B cell (primary cell): ENCODE data around the gene ACSF2. TPM values are rescaled to one million over a fixed set of nuclear protein-coding genes. Genes with fewer than 3 reads are reported as not detected.

ENCODE experiments used
- ATAC-seq: fragments of 200-7000 bp; cut with Tn5 transposase; one replicate; pipeline ENCODE4 v1.10.0; 2021; ENCODE audit warnings: low read depth, mild to moderate bottlenecking, moderate number of reproducible peaks, moderate library complexity
- CTCF ChIA-PET: fragments of 350-600 bp; sonication (Branson Sonifier 250); formaldehyde crosslinking; loops from one replicate; lab custom pipeline; 2021; ENCODE audit warnings: antibody characterized with exemption, inconsistent platforms; lab: Charles Lee
- POLR2A ChIA-PET: fragments of 350-600 bp; sonication (Branson Sonifier 250); formaldehyde crosslinking; loops from one replicate; lab custom pipeline; 2021; ENCODE audit warnings: antibody characterized with exemption; lab: Charles Lee
- DNase-seq: peaks from one replicate; pipeline ENCODE4 v3.0.0; 2013
- H2AFZ ChIP-seq: 2 replicates; pipeline ENCODE4 v1.6.1; 2012; ENCODE audit warnings: mild to moderate bottlenecking, low read depth, low read length; ENCODE audit not compliant: insufficient read depth, poor library complexity, severe bottlenecking
- H3K27ac ChIP-seq, 2 donors: 1 replicate in 1 of 2; 2 replicates in 1 of 2; pipeline ENCODE4 v1.5.1; 2012 to 2013; ENCODE audit warnings: low read length in 2 of 2, mild to moderate bottlenecking in 2 of 2, moderate library complexity in 1 of 2
- H3K27me3 ChIP-seq, 4 experiments: fragments of 200-600 bp in 1 of 4; sonication (generic) in 1 of 4; replicated peaks in 1 of 4; 1 replicate in 2 of 4; 2 replicates in 2 of 4; pipeline versions ENCODE4 v1.6.1 to v1.7.0; 2013 to 2016; ENCODE audit warnings: low read length in 3 of 4, mild to moderate bottlenecking in 2 of 4, mixed read lengths in 1 of 4, moderate library complexity in 1 of 4; ENCODE audit not compliant: insufficient read depth in 4 of 4, control insufficient read depth in 3 of 4; ENCODE audit errors: control extremely low read depth in 1 of 4
- H3K36me3 ChIP-seq, 2 experiments: replicated peaks in 1 of 2; 1 replicate in 1 of 2; 2 replicates in 1 of 2; pipeline versions ENCODE4 v1.6.1 to v1.7.1; 2013; ENCODE audit warnings: low read length in 1 of 2; ENCODE audit not compliant: insufficient read depth in 2 of 2, control insufficient read depth in 1 of 2; ENCODE audit errors: control extremely low read depth in 1 of 2, extremely low read depth in 1 of 2
- H3K4me1 ChIP-seq, 2 donors: fragments of 200-600 bp in 1 of 2; sonication (generic) in 1 of 2; 1 replicate in 1 of 2; 2 replicates in 1 of 2; pipeline versions ENCODE4 v1.5.1 to v1.6.1; 2013 to 2017; ENCODE audit warnings: low read length in 2 of 2; ENCODE audit not compliant: control insufficient read depth in 2 of 2, insufficient read depth in 2 of 2
- H3K4me2 ChIP-seq: replicated peaks from 2 replicates; pipeline ENCODE3; 2012; ENCODE audit warnings: mild to moderate bottlenecking, low read depth, low read length; ENCODE audit not compliant: poor library complexity, severe bottlenecking
- H3K4me3 ChIP-seq, 5 experiments: fragments of 200-600 bp in 1 of 5; sonication (generic) in 1 of 5; 1 replicate in 3 of 5; 2 replicates in 2 of 5; pipeline versions ENCODE4 v1.5.1 to v1.7.0; 2011 to 2016; ENCODE audit warnings: low read length in 4 of 5, mild to moderate bottlenecking in 4 of 5, low read depth in 2 of 5, control low read depth in 1 of 5, moderate library complexity in 1 of 5; ENCODE audit not compliant: insufficient read depth in 1 of 5; ENCODE audit errors: control extremely low read depth in 1 of 5, extremely low read depth in 1 of 5
- H3K79me2 ChIP-seq: fragments of 200-600 bp; sonication (generic); one replicate; pipeline ENCODE4 v1.6.0; 2016; ENCODE audit warnings: low read length; ENCODE audit not compliant: control insufficient read depth, insufficient read depth
- H3K9ac ChIP-seq: fragments of 200-600 bp; sonication (generic); 2 replicates; pipeline ENCODE4 v1.6.1; 2017; ENCODE audit warnings: mild to moderate bottlenecking, low read length, moderate library complexity
- H3K9me3 ChIP-seq, 3 donors: one replicate each; pipeline versions ENCODE4 v1.6.1 to v1.7.1; 2013; ENCODE audit warnings: low read length in 2 of 3; ENCODE audit not compliant: control insufficient read depth in 2 of 3, insufficient read depth in 1 of 3; ENCODE audit errors: control extremely low read depth in 1 of 3
- H4K20me1 ChIP-seq: 2 replicates; pipeline ENCODE4 v1.6.0; 2012; ENCODE audit warnings: mild to moderate bottlenecking, low read length; ENCODE audit not compliant: insufficient read depth, control insufficient read depth, poor library complexity, severe bottlenecking
- H3K27ac Mint-ChIP-seq: one replicate; pipeline ENCODE4 v1.8.0; 2021; ENCODE audit warnings: mixed read lengths
- H3K27me3 Mint-ChIP-seq: one replicate; pipeline ENCODE4 v1.8.0; 2021; ENCODE audit warnings: mixed read lengths
- H3K4me1 Mint-ChIP-seq: one replicate; pipeline ENCODE4 v1.8.0; 2021; ENCODE audit warnings: mixed read lengths
- H3K4me3 Mint-ChIP-seq: one replicate; pipeline ENCODE4 v1.8.0; 2021; ENCODE audit warnings: mixed read lengths
- H3K9me3 Mint-ChIP-seq: one replicate; pipeline ENCODE4 v1.8.0; 2022; ENCODE audit warnings: mixed read lengths; ENCODE audit not compliant: insufficient read depth
- EZH2 ChIP-seq: IDR thresholded peaks from 2 replicates; pipeline ENCODE4 v1.6.1; 2012; ENCODE audit warnings: borderline replicate concordance, low read depth, mild to moderate bottlenecking, moderate library complexity, low read length; ENCODE audit not compliant: insufficient read depth, poor library complexity, severe bottlenecking
- WGBS: methylation state at CpG from one replicate; pipeline ENCODE4 v1.1.5; 2013; ENCODE audit warnings: missing lambda C conversion rate; ENCODE audit not compliant: insufficient coverage; 5-methylcytosine and 5-hydroxymethylcytosine counted together
- intact Hi-C: fragments of 100-400 bp; cut with micrococcal nuclease; formaldehyde crosslinking; loops from one replicate; pipeline ENCODE4 v1.10.0; 2022
- polyA plus RNA-seq: library from polyadenylated mRNA; depleted of rRNA; stranded (reverse); fragments of >200 nt; gene quantifications from 2 replicates; pipeline ENCODE4 v1.2.3, GENCODE V29; 2012
- total RNA-seq, 2 donors: library from RNA; stranded (reverse); fragments of 120-200 nt in 1 of 2; gene quantifications; 1 replicate in 1 of 2; 2 replicates in 1 of 2; pipeline versions ENCODE4 v1.2.3 to v1.2.4, GENCODE V29; 2013 to 2022
- TF ChIP-seq, protein P1 (sequence below): fragments of 200-600 bp; IDR thresholded peaks from one replicate; pipeline ENCODE4 v1.8.0; 2022; ENCODE audit warnings: antibody characterized with exemption, mild to moderate bottlenecking

The ACSF2 gene
- total and polyA plus RNA-seq, 2 donors (not counting 1 experiment from before 2014, with no cell fraction given), result 59.6 to 66.1 TPM

DNA sequence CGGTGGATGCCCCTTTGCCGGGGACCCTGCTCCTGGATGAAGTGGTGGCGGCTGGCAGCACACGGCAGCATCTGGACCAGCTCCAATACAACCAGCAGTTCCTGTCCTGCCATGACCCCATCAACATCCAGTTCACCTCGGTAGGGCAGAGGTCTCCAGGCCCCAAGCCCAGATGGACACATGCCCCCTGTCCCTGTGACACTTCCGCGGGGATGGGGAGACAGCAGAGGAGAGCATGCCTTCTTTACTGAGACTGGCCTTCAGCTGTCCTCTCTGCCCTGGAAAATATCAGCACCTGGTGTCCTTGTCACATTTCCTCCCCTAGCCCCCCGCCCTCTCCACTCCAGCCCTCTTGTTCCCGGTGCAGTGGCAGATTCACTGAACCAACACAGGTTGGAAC, 36.4 kb downstream of the ACSF2 start:
- H3K9me3 Mint-ChIP-seq, result no peaks in the 10 kb centered on the region
- Histone ChIP-seq H3K9me3 (peaks cover 0 to 9% (median 0%) of the 10 kb centered on the region in 3 donors), H3K36me3 (peaks cover 0 to 7% of the 10 kb centered on the region in 2 experiments), H2AFZ (no peak overlapping the region), H3K4me2 (no peak overlapping the region), H3K4me1 (peaks cover 0 to 24% of the 10 kb centered on the region in 2 donors), H3K9ac (no peak overlapping the region), H4K20me1 (no peaks in the 10 kb centered on the region), H3K79me2 (no peaks in the 10 kb centered on the region), H3K27ac (no peak overlapping the region), H3K27me3 (peaks cover 0 to 1% (median 0%) of the 10 kb centered on the region in 4 experiments), H3K4me3 (no peak overlapping the region)
- no peak for TF ChIP-seq EZH2
- TF ChIP-seq, protein P1, sequence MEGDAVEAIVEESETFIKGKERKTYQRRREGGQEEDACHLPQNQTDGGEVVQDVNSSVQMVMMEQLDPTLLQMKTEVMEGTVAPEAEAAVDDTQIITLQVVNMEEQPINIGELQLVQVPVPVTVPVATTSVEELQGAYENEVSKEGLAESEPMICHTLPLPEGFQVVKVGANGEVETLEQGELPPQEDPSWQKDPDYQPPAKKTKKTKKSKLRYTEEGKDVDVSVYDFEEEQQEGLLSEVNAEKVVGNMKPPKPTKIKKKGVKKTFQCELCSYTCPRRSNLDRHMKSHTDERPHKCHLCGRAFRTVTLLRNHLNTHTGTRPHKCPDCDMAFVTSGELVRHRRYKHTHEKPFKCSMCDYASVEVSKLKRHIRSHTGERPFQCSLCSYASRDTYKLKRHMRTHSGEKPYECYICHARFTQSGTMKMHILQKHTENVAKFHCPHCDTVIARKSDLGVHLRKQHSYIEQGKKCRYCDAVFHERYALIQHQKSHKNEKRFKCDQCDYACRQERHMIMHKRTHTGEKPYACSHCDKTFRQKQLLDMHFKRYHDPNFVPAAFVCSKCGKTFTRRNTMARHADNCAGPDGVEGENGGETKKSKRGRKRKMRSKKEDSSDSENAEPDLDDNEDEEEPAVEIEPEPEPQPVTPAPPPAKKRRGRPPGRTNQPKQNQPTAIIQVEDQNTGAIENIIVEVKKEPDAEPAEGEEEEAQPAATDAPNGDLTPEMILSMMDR, result no peak
- POLR2A ChIA-PET, result interaction anchor here (0.7 kb wide), 1 partner anchor 35 kb away, joined by 3 read pairs; no protein-coding TSS in a partner anchor
- H3K27ac Mint-ChIP-seq, result no peak overlapping the region
- H3K4me3 Mint-ChIP-seq, result no peak overlapping the region
- intact Hi-C loops, result no loop called here
- no peak for ATAC-seq
- CTCF ChIA-PET, result no interaction called here
- no peak for DNase-seq
- WGBS, result 91% methylated on average over 7 of the region's 9 CpGs
- H3K4me1 Mint-ChIP-seq, result peaks cover 35% of the 10 kb centered on the region
- no peaks in the 10 kb centered on the region for H3K27me3 Mint-ChIP-seq

DNA sequence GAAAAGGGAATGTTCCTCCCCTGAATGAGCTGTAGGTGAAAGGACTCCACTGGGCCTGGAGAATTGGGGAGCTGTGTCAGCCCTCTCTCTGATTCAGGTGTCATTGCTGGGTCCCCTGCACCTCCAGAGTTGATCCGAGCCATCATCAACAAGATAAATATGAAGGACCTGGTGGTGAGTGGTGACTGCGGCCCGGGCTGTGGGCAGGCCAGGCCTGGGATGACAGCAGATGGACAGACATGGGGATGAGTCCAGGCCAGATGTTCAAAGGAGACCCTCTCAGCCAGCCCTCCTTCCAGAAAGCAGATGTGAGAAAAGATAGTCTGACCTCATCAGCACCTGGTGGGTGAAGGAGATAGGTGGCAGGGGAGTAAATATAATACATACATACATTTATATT, 38.1 kb downstream of the ACSF2 start:
- no peaks in the 10 kb centered on the region for H4K20me1 ChIP-seq
- peaks cover 0 to 17% (median 7%) of the 10 kb centered on the region in 4 experiments for H3K27me3 ChIP-seq
- ChIA-PET POLR2A (no interaction called here), CTCF (no interaction called here)
- H3K27ac ChIP-seq, result no peak overlapping the region
- H3K36me3 ChIP-seq, result peaks cover 0 to 7% of the 10 kb centered on the region in 2 experiments
- no peaks in the 10 kb centered on the region for H3K79me2 ChIP-seq
- H3K4me3 Mint-ChIP-seq, result no peak overlapping the region
- peaks cover 5% of the 10 kb centered on the region for H3K27me3 Mint-ChIP-seq
- H3K4me3 ChIP-seq, result no peak overlapping the region
- ATAC-seq, result no peak
- H3K9me3 Mint-ChIP-seq, result no peaks in the 10 kb centered on the region
- TF ChIP-seq EZH2, result no peak
- TF ChIP-seq, protein P1, result no peak
- H3K4me1 Mint-ChIP-seq, result peaks cover 45% of the 10 kb centered on the region
- 94% methylated on average over 2 of the region's 3 CpGs for WGBS
- intact Hi-C loops, result no loop called here
- H3K27ac Mint-ChIP-seq, result no peak overlapping the region
- H3K9me3 ChIP-seq, result peaks cover 0 to 18% (median 0%) of the 10 kb centered on the region in 3 donors
- H3K4me2 ChIP-seq, result no peak overlapping the region
- no peak overlapping the region for H2AFZ ChIP-seq
- no peak for DNase-seq
- no peak overlapping the region for H3K9ac ChIP-seq
- peaks cover 10 to 36% of the 10 kb centered on the region in 2 donors for H3K4me1 ChIP-seq
